ENCODE measurements around the gene COQ10A. TPM values are rescaled to one million over a fixed set of nuclear protein-coding genes. Genes with fewer than 3 reads are reported as not detected.
"Not testable (repeated sequence)": the region's sequence is repeated elsewhere in the genome, so short reads cannot be mapped to it uniquely, and the experiment has no call there.

The COQ10A gene
- total RNA-seq, 1 donor: 14.8 TPM

DNA sequence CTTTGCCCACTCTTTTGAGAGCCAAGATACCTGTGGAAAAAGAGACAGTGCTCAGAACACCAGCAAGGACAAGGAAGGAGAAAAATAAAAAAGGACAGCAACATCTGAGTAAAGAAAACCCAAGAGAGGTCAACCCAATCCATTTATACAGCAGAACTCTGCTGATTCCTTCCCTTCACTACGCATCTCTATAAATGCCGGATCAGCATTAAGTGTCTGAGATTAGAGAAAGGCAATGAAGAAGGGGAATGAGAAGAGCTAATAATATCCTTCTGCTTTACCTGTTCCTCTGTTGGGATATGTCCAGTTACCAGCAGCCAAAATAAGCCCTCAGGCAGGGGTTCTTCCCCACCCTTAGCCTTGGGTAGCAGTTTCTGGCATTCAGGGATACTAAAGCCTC is 15.8 kb downstream of the COQ10A start:
- Histone ChIP-seq H3K9me3 (ENCODE audit: low read depth, low read length) (no peaks in the 10 kb centered on the region), H3K27me3 (ENCODE audit: insufficient read depth, low read length) (no peaks in the 10 kb centered on the region), H3K4me1 (ENCODE audit: insufficient read depth, low read length) (no peaks in the 10 kb centered on the region), H3K4me3 (ENCODE audit: low read length) (no peak overlapping the region)

DNA sequence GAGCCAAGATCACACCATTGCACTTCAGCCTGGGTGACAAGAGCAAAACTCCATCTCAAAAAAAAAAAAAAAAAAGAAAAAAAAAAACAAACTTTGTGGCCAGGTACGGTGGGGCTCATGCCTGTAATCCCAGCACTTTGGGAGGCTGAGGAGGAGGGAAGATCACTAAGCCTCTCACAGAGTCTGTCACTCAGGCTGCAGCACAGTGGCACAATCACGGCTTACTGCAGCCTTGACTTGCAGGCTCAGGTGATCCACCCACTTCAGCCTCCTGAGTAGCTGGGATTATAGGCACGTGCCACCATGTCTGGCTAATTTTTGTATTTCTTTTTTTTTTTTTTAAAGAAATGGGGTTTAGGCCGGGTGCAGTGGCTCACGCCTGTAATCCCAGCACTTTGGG is 17.5 kb downstream of the COQ10A start:
- H3K4me3 ChIP-seq (ENCODE audit: low read length); H3K27me3 ChIP-seq (ENCODE audit: insufficient read depth, low read length); H3K4me1 ChIP-seq (ENCODE audit: insufficient read depth, low read length); H3K9me3 ChIP-seq (ENCODE audit: low read depth, low read length): not testable (repeated sequence)

DNA sequence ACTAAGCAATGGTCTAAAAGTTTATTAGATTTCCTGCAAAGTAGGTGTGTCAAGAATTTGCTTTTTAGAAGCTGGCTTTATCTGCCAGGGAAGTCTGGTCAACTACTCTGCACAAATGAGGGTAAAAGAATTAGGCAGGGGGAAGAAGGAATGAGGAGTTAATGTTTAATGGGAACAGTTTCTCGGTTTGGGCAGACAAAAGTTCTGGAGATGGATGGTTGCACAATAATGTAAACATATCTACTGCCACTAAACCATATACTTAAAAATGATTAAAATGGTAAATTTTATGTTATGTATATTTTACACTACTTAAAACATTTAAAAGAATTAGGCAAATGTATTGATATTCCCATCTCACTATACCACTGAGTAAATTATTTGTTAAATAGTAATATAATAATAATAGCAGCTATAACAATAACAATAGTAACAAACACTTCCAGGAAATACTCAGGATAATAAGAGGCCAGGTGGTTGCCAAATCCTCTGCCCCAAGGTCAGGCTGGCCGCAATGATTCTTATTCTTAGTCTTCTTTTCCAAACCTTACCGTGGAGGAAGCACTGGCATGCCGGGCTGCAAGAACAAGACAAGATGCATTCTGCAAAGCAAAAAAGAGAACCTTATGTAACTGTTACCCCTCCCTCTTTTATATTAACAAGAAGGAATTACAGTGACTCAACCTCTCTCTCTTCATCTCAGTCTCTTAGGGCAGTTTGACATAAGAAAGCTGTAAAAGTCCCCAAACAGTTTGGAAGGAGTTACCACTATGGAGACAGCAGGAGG is 19.5 kb downstream of the COQ10A start:
- Histone ChIP-seq H3K4me1 (ENCODE audit: insufficient read depth, low read length) (peaks cover 7% of the 10 kb centered on the region), H3K9me3 (ENCODE audit: low read depth, low read length) (no peaks in the 10 kb centered on the region), H3K4me3 (ENCODE audit: low read length) (no peak overlapping the region), H3K27me3 (ENCODE audit: insufficient read depth, low read length) (no peaks in the 10 kb centered on the region)

DNA sequence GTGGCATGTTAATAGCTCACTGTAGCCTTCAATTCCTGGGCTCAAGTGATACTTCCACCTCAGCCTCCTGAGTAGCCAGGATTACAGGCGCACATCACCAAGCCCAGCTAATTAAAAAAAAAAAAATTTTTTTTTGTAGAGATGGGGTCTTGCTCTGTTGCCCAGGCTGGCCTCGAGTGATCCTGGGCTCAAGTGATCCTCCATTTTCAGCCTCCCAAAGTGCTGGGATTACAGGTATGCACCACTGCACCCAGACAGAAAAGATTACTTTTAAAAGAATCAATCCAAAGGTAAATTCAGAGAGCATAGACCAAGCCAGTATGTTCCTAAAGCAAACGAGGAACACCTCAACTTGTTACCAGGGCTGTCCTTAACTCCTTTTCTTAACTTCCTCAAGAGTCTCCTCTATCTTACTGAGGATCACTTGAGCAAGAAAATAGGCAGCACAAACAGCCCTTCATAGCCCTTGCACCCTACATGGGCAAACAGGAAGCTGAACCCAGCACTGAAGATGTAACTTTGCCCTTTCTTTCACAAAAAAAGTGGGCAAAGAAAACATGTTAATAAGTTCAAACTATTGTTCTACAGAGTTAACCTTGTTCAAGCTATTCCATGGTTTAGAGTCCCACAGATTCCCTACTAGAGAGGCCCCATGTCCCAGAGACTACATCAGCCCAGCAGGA is 22.1 kb downstream of the COQ10A start:
- H3K9me3 ChIP-seq (ENCODE audit: low read depth, low read length): no peaks in the 10 kb centered on the region
- H3K4me1 ChIP-seq (ENCODE audit: insufficient read depth, low read length): peaks cover 13% of the 10 kb centered on the region
- H3K27me3 ChIP-seq (ENCODE audit: insufficient read depth, low read length): no peaks in the 10 kb centered on the region
- H3K4me3 ChIP-seq (ENCODE audit: low read length): no peak overlapping the region

DNA sequence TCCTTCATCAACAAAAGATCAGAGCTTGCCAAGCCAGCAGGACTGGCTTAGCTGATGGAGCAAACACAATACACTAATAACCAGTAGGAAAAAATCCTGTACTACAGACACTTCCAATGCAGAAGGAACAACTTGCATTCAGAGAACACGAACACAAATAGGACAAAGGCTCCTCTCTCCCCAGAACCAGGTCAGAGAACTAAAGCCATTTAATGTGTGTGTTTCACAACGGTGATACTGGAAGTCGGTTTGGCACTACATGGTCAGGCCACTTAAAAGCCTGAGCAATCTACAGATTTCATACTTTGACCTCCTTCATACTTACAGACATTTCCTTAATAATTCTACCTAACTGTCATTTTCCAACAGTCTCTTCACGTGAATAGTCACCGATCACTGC is 27.1 kb downstream of the COQ10A start:
- peaks cover 38% of the 10 kb centered on the region for H3K4me1 ChIP-seq (ENCODE audit: insufficient read depth, low read length)
- no peak overlapping the region for H3K4me3 ChIP-seq (ENCODE audit: low read length)
- no peaks in the 10 kb centered on the region for H3K27me3 ChIP-seq (ENCODE audit: insufficient read depth, low read length)
- no peaks in the 10 kb centered on the region for H3K9me3 ChIP-seq (ENCODE audit: low read depth, low read length)

DNA sequence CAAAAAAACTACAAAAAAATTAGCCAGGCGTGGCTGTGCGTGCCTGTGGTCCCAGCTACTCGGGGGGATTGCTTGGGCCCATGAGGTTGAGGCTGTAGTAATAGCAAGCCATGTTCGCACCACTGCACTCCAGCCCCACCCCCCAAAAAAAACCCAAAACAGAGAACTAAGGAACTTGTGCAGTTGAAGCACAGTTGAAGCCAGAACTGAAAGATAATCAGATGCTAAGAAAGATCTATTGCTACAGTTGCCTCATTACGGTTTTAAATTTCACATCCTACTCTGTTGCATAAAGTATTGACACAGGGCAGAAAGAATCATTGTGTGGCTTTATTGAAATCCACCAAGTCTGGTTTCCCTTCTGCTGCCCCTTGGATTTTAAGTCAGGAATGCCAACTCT is 29.6 kb downstream of the COQ10A start:
- H3K4me3 ChIP-seq (ENCODE audit: low read length): no peak overlapping the region
- peaks cover 52% of the 10 kb centered on the region for H3K4me1 ChIP-seq (ENCODE audit: insufficient read depth, low read length)
- H3K9me3 ChIP-seq (ENCODE audit: low read depth, low read length): no peaks in the 10 kb centered on the region
- H3K27me3 ChIP-seq (ENCODE audit: insufficient read depth, low read length): no peaks in the 10 kb centered on the region

DNA sequence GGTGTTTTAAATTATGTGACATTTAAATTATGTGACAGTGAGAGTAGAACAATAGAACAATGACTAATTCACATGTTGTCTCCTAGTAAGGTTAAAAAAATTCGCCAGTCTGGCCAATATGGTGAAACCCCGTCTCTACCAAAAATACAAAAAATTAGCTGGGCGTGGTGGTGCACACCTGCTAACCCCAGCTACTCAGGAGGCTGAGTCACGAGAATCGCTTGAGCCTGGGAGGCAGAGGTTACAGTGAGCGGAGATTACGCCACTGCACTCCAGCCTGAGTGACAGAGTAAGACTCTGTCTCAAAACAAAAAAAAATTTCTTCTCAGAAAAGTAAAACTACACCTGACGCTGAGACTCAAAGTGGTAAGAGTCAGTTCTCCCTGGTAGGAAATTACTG is 30.7 kb downstream of the COQ10A start:
- H3K4me1 ChIP-seq (ENCODE audit: insufficient read depth, low read length): peaks cover 54% of the 10 kb centered on the region
- no peak overlapping the region for H3K4me3 ChIP-seq (ENCODE audit: low read length)
- no peaks in the 10 kb centered on the region for H3K27me3 ChIP-seq (ENCODE audit: insufficient read depth, low read length)
- H3K9me3 ChIP-seq (ENCODE audit: low read depth, low read length): no peaks in the 10 kb centered on the region

DNA sequence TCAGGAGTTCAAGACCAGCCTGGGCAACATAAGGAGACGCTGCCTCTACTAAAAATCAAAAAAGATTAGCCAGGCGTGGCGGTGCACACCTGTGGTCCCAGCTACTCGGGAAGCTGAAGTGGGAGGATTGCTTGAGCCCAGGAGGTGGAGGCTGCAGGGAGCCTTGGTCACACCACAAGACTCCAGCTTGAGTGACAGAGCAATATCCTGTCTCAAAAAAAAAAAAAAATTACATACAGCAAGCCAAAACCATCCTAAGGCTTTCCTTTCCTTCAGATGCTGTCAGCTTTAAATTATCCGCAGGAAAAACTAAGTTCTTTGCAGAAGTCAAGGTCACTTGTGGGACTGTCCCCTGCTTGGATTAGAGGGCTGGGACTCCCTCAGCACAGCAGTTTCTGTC is 32.1 kb downstream of the COQ10A start:
- Histone ChIP-seq H3K9me3 (ENCODE audit: low read depth, low read length) (no peaks in the 10 kb centered on the region), H3K27me3 (ENCODE audit: insufficient read depth, low read length) (no peaks in the 10 kb centered on the region), H3K4me1 (ENCODE audit: insufficient read depth, low read length) (peaks cover 54% of the 10 kb centered on the region), H3K4me3 (ENCODE audit: low read length) (peak overlapping the region; percentile 84)

DNA sequence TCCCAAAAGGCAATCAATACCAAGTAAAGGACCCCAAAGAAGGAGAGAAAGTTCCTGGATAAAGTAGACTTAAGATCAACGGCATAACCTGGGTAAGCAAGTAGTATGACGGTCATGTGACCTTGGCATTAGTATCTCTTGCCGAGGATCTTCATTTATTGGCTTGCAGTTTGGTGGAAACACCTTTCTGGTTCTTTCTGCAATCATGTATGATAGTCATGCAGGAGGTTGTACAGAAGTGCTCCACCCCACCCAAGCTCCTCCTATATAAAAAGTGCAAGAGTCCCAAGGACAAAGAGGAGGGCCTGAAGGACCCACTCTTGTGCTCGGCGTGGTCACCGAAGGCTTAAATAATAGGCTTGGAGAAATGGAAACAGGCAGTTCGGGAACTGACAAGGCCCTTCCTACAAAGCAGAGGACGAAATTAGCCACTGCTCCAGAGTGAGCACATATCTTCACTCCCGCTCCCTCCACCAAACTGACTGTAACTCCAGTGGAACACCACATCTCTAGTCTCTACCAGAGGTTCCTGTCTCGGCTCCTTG is 32.6 kb downstream of the COQ10A start:
- Histone ChIP-seq H3K27me3 (ENCODE audit: insufficient read depth, low read length) (no peaks in the 10 kb centered on the region), H3K4me3 (ENCODE audit: low read length) (peak overlapping the region; percentile 84), H3K4me1 (ENCODE audit: insufficient read depth, low read length) (peaks cover 54% of the 10 kb centered on the region), H3K9me3 (ENCODE audit: low read depth, low read length) (no peaks in the 10 kb centered on the region)

DNA sequence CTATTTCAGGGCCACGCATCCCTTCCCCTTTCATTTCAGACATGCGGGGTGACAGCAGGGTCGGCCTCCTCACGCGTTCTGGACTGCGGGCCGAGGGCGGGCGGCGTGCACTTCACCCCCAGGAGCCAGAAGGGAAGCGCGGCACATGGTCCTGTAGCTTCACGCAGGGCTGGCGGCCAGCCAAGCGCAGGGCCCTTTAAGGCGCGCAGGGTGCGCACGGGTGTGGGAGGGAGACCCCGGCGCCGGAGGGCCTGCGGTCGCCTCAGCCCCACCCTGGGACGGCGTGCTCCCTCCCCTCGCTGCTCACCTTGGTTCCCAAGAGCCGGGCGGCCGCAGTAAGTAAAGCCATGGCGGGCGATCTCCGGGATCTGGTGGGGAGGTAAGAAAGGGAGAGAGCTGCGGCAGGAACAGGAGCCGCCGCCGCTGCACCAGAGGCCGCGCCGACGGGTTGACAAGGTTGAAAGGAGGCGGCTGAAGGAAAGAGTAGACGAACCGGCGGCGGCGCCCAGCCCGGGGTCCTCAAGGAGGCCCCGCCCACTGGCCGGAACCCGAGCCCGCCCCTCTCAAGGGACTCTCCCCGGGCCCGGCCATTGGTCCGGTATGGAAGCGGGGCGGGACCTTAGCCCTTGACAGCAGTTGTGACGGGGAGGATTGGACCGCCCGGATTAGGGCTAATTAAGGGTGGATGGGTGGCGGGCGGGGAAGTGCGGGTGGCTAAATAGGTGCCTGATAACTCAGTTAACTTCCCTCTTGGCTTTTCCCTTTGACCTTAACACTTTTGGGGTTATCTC is 33.3 kb downstream of the COQ10A start, which contains the start of gene CS:
Gene CS (minus strand): TSS at position 478 of the 791 bp plus-strand sequence. CDS start 129 bp downstream, at position 349.
- Histone ChIP-seq H3K4me1 (ENCODE audit: insufficient read depth, low read length) (peaks cover 54% of the 10 kb centered on the region), H3K27me3 (ENCODE audit: insufficient read depth, low read length) (no peaks in the 10 kb centered on the region), H3K4me3 (ENCODE audit: low read length) (peak within 1 kb of the TSS; percentile 84), H3K9me3 (ENCODE audit: low read depth, low read length) (no peaks in the 10 kb centered on the region)

DNA sequence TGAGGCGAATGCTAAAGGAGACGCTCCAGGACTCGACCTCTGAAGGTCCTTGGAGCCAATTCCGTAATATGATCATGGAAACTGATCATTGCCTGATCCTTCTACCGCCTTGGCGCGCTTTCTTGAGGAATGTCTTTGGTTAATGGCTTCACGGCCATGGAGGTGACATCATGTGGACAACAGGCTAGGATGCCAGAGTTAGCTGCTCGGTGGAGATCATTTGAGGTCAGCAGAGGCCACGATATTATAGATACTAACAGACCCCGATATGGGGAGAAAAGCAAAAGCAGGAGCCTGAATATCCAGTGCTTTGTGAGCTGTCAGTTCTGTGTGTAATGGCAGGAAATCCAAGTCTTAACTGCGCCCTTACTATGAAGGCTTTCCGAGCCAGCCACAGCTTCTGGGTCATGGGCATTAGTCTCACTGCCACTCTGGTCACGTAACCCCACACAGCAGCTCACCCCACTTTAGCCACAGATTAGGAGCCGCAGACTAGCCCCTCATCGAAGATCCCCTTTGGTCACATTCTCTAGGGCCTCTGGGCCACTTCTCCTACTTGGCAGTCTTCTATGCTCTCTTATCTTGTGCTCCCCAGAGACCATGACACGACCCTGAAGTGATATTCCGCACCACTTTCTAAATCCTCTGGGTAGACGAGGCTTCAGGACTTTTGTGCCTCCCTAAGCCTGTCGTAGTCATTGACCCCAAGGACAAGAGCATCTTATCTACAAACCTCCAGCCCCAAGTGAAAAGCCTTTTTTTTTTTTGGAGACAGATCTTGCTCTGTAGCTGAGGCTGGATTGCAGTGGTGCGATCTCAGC is 34.1 kb downstream of the COQ10A start:
- Histone ChIP-seq H3K9me3 (ENCODE audit: low read depth, low read length) (no peaks in the 10 kb centered on the region), H3K4me3 (ENCODE audit: low read length) (peak overlapping the region; percentile 84), H3K27me3 (ENCODE audit: insufficient read depth, low read length) (no peaks in the 10 kb centered on the region), H3K4me1 (ENCODE audit: insufficient read depth, low read length) (peaks cover 54% of the 10 kb centered on the region)

DNA sequence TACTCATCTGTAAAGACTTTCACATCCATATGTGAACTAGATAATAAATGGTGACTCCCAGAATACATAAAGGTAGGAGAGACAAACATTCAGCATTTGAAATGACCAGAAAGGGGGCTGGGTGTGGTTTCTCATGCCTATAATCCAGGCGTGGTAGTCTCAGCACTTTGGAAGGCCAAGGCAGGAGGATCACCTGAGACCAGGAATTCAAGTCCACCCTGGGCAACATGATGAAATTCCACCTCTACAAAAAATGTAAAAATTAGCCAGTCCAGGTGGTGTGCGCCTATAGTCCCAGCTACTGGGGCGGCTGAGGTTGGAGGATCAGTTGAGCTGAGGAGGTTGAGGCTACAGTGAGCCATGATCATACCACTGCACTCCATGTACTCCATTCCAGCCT is 37.5 kb downstream of the COQ10A start:
- no peaks in the 10 kb centered on the region for H3K9me3 ChIP-seq (ENCODE audit: low read depth, low read length)

DNA sequence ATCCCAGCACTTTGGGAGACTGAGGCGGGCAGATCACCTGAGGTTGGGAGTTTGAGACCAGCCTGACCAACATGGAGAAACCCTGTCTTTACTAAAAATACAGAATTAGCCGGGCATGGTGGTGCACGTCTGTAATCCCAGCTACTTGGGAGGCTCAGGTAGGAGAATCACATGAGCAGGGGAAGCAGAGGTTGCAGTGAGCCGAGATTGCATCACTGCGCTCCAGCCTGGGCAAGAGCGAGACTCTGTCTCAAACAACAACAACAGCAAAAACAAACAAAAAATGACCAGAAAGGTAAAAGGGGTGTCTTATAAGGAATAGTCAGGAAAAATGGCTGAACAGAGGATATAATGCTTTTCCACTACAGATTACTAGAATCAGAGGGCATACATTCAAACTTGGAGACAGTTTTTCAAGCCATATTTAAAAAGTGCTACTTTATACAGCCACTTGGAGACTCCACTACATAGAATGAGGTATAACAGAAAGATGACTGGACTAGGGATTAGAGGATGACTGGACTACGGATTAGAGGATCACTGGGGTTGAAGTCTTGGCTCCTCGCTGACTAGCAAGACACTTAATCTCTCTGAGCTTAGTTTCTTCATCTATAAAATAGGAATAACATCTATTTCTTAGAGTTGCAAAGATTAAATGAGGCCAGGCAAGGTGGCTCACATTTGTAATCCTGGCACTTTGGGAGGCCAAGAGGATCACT is 38.3 kb downstream of the COQ10A start:
- Histone ChIP-seq H3K4me1 (ENCODE audit: insufficient read depth, low read length) (peaks cover 17% of the 10 kb centered on the region), H3K4me3 (ENCODE audit: low read length) (no peak overlapping the region), H3K27me3 (ENCODE audit: insufficient read depth, low read length) (no peaks in the 10 kb centered on the region), H3K9me3 (ENCODE audit: low read depth, low read length) (no peaks in the 10 kb centered on the region)

More for the DNA sequence above, 37.5 kb downstream of the COQ10A start:
- no peak overlapping the region for H3K4me3 ChIP-seq (ENCODE audit: low read length)
- no peaks in the 10 kb centered on the region for H3K27me3 ChIP-seq (ENCODE audit: insufficient read depth, low read length)
- H3K4me1 ChIP-seq (ENCODE audit: insufficient read depth, low read length): peaks cover 20% of the 10 kb centered on the region

Measured in mononuclear cell (primary cell).